GM21381 (cell line): ENCODE results near the gene NDN.

ENCODE experiments used
- ATAC-seq: cut with Tn5 transposase; IDR thresholded peaks from one replicate; pipeline ENCODE4 v1.9.1; 2021; ENCODE audit warnings: mild to moderate bottlenecking, moderate library complexity; ENCODE audit not compliant: unreplicated experiment

Gene NDN

GRCh38 chr15:23644829-23645228 lies 42.3 kb downstream of the NDN start:
- no peak for ATAC-seq

DNA sequence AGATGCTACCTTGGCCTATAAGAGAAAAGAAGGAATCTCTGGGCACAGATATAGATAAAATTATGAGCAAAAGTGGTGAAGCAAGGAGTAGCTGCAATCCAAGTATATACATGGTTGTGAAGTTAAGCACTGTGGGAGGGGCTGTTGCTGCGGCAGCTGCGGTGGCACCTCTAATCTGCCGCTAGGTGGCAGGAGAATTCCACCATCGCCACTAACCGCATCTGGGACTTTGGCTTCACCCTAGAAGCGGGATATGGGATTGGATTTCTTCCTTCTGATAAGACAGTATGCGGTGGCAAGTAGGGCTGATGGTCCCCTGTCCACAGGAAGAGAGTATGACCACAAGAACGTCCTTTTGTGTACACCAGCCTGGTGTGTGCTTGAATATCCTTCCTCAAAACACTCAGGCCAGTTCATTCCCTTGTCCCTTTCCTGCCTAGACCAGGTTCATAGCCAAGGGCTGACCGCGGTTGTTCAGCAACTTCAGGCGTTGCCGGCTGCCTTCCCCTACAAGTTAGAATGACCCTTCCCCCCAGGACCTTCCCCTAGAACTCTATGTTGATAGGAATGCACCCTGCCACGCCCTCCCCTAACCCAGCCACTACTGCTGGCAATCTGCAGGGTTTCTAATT lies 44.6 kb downstream of the NDN start:
- no peak for ATAC-seq
